Skin epidermis (tissue), 12 donors: ENCODE measurements around the gene ZNF408.

Experiments used
- H3K27ac ChIP-seq, 21 experiments: fragments of 200-600 bp; sonication (generic) in 11 of 21; one replicate each; pipeline ENCODE4 v1.5.0; 2020; ENCODE audit warnings: mild to moderate bottlenecking in 3 of 21, inconsistent platforms in 2 of 21, moderate library complexity in 2 of 21
- H3K4me3 ChIP-seq, 7 experiments: fragments of 200-600 bp; sonication (generic) in 2 of 7; one replicate each; pipeline ENCODE4 v1.5.0; 2020; ENCODE audit warnings: inconsistent platforms in 2 of 7, mild to moderate bottlenecking in 2 of 7, moderate library complexity in 1 of 7

The ZNF408 gene

DNA sequence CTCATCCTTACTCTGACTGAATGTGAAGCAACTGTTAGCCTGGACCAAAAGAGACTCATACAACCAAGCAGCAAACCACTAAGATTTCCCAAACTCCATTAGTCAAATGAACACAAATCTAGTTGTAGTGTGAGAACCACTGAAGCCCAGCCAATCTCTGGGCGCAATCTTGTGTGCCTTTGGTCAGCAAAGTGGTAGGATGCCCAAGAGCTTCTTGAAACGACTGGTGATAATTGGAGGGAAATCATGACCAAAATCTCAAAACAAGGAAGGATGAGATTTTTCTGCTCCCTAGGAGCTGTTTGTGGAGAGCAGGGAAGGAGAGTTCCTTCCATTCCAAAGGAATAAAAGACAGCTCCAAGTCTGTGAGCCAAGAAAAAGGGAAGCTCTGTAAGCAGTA lies 42.2 kb downstream of the ZNF408 start:
- H3K4me3 ChIP-seq = no peak overlapping the region
- H3K27ac ChIP-seq = peak overlapping the region in 2 of 21 experiments; percentile 28 to 33

GRCh38 chr11:46743693-46744339 lies 43.0 kb downstream of the ZNF408 start:
- peak overlapping the region in 1 of 21 experiments; percentile 33 for H3K27ac ChIP-seq
- H3K4me3 ChIP-seq = no peak overlapping the region

DNA sequence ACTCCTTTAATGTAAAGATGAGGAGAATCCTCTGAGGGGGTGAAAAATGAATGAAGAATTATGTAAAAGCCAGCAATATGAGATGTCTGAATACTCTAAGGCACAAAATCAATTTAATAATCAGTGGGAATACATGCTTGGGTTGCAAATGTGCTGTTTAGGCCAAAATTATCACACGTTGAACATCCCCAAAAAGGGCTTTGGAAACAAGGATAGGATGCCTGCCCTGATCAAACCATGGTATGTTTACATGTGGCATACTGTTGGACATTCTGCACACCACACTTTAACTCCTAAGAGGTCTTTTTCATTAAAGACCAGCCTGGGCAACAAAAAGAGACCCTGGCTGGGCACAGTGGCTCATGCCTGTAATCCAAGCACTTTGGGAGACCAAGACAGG lies 44.5 kb downstream of the ZNF408 start:
- Histone ChIP-seq H3K4me3 (no peak overlapping the region), H3K27ac (no peak overlapping the region)

GRCh38 chr11:46745995-46746394 lies 45.2 kb downstream of the ZNF408 start:
- Histone ChIP-seq H3K4me3 (no peak overlapping the region), H3K27ac (no peak overlapping the region)

DNA sequence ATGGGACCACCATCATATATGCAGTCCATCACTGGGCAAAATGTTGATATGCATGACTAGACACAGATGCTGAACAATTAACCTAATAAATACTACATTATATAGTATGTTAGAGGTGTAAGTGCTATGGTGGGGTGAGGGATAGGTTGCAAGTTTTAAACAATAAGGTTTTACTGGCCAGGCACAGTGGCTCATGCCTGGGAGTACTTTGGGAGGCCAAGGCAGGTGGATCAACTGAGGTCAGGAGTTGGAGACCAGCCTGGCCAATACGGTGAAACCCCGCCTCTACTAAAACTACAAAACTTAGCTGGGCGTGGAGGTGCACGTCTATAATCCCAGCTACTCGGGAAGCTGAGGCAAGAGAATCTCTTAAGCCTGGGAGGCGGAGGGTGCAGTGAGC lies 46.3 kb downstream of the ZNF408 start:
- no peak overlapping the region for H3K27ac ChIP-seq
- no peak overlapping the region for H3K4me3 ChIP-seq
